Activated T-cell treated with anti-CD3 and anti-CD28 coated beads for 1 hour (primary cell): ENCODE results near the gene PLEKHA4.
"Not testable (repeated sequence)": the region's sequence is repeated elsewhere in the genome, so short reads cannot be mapped to it uniquely, and the experiment has no call there.

ENCODE experiments used
- DNase-seq: peaks from one replicate; pipeline ENCODE4 v3.0.0-alpha.2; 2020; ENCODE audit warnings: low read depth

PLEKHA4 gene

DNA sequence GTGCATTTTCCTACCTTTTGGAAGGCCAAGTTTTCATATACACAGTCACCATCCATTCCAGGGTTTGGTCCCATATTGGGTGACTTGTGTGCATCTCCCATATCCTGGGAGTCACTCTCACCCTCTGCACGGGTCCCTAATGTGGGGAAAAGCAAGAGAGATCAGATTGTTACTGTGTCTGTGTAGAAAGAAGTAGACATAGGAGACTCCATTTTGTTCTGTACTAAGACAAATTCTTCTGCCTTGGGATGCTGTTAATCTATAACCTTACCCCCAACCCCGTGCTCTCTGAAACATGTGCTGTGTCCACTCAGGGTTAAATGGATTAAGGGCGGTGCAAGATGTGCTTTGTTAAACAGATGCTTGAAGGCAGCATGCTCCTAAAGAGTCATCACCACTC is 21.1 kb upstream of the PLEKHA4 start:
- not testable (repeated sequence) for DNase-seq

DNA sequence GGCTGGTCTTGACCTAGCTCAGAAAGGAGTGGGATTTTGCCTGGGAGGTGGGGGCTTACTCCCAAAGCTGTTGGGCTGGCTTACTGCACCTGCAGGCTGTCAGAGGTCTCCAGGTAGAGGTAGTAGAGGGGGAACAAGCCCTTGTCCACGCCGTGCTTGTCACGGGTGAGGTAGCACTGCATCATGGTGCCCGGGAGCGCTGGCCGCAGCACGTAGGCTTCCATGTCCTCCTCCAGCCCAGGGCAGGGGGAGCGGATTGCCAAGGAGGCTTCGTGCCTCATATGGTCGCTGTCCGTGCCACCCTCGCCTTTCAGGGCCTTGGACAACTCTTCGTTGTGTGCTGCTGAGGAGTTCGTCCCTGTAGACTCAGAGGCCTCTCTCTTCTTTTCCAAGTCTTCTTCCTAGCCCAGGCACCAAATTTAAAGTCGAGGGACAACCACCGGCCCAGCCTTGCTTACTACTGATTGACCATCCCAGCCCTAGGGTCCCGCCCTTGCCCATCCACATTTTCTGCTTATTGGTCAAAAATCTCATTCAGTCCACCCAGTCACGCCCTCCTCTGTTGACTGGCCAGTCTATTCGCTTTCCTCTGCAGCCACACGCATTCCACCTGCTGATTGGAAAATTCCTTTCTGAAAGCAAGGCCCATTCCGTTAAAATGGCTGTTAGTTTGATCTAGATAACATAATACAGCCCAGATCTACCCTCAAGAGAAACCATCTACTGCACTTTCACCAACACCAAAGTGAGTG is 19.6 kb upstream of the PLEKHA4 start:
- no peak for DNase-seq

DNA sequence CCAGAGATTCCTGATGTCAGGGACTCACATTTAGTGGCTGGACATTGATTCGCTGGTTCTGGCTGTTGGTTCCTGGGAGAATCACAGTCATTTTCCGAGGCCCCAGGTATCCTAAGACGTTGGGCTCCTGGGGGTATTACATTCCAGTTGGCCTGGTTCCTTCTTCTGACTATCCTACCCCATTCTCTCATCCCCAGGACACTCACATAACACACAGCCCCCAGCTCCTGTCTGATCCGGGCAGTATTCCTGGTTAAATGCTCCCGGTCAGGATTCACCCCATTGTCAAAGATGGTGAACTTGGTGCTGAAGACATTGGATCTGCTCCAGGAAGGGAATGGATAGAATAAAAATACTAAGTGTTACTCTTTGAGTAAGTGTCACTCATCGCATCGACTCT is 15.3 kb upstream of the PLEKHA4 start:
- DNase-seq = no peak

DNA sequence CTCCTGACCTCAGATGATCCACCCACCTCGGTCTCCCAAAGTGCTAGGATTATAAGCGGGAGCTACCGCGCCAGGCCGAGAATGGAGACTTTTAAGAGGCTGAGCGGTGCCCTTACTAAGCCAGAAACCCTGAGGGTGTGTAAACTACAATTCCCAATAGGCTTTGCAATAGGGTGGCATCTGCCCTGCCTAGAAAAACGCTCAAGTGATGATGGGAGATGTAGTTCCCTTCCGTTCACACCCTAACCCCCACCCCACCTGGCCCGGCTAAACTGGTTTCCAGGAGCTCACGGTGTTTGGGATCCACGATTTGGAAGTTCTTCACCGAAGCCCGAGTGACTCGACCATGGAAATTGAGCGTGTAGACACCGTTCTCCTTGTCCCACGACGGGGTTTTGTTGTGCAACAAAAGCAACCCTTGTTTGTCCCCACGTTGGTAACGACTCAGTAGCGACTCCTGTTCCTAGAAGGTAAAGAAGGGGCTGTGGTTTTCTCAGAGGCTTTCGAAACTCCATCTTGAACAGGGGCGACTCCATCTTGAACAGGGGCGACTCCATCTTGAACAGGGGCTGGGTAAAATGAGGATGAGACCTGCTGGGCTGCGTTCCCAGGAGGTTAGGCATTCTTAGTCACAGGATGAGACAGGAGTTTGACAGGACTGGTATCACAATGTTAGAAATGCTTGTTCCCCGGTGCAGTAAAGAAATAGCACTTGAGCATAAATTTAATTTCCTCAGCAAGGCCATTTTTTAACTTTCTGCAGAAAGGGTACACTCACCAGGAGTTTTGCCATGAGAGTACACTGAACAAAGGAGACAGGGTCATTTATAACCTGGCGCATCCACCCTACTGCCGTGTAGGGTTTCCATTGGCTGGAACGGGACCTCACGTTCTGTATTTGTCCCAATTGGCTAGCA is 13.6 kb upstream of the PLEKHA4 start:
- no peak for DNase-seq

DNA sequence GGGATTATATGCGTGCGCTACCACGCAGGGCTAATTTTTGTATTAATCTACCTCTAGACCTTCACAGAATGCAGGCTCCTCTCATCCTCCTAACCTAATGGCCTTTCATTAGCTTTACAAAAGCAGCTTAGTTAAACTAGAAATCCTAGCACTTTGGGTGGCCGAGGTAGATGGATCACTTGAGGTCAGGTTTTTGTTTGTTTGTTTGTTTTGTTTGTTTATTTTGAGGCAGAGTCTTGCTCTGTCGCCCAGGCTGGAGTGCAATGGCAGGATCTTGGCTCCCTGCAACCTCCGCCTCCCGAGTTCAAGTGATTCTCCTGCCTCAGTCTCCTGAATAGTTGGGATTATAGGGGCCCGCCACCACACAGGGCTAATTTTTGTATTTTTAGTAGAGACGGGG is 11.3 kb upstream of the PLEKHA4 start:
- not testable (repeated sequence) for DNase-seq

DNA sequence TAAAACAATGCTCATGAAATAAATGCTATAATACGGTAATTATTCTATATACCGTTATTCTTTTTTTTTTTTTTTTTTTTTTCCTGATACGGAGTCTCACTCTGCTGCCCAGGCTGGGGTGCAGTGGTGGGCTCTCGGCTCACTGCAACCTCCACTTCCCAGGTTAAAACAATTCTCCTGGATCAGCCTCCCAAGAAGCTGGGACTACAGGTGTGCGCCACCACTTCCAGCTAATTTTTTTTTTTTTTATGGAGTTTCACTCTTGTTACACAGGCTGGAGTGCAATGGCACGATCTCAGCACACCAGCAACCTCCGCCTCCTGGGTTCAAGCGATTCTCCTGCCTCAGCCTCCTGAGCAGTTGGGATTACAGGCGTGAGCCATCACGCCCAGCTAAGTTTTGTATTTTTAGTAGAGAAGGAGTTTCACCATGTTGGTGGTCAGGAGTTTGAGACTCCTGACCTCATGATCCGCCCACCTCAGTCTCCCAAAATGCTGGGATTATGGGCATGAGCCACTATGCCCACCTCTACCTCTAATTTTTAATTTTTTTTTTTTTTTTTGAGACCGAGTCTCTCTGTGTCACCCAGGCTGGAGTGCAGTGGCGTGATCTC is 10.7 kb upstream of the PLEKHA4 start:
- DNase-seq = no peak

DNA sequence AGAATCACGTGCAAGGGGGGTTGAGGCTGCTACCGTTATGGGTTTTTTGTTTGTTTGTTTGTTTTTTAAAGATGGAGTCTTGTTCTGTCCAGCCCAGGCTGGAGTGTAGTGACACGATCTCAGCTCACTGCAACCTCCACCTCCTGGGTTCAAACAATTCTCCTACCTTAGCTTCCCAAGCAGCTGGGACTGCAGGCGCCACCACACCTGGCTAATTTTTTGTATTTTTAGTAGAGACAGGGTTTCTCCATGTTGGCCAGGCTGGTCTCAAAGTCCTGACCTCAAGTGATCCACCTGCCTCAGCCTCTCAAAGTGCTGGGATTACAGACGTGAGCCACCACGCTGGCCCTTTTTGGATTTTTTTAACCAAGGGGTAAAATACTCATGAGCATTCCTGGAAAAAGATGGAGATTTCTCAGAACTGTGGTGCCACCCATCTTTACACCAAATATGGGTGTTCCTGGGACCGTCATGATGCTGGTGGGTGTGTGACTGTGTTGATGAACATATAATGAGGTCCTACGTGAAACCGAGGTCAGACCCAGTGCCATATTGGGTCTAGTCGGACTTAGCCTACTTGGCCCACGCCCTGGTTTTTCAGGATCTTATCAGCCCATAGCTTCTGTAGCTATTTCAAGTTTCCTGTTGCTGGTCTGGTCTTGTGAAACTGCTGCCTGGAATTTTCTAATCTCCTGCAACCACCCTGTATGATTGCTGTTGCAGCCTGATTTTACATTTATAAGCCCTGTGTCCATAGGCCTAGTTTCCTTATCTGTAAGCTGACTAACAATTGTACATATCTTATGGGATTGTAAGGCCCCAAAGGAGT is 10.0 kb upstream of the PLEKHA4 start:
- DNase-seq = no peak

DNA sequence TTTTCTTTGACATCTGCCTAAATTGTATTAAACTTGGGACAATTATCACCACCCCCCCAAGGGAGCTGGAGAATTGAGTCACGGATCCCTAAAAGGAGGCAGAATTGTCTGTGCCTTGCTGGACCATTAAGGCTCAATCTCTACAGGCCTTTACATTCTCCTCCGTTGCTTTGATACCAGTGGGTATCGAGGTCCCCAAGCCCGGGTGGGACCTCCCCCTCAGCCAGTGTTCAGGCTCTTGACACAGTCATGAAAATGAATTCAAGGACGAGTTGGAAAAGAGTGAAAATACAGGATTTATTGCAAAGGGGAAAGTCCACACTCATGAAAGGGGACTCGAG is 9.4 kb upstream of the PLEKHA4 start:
- no peak for DNase-seq

DNA sequence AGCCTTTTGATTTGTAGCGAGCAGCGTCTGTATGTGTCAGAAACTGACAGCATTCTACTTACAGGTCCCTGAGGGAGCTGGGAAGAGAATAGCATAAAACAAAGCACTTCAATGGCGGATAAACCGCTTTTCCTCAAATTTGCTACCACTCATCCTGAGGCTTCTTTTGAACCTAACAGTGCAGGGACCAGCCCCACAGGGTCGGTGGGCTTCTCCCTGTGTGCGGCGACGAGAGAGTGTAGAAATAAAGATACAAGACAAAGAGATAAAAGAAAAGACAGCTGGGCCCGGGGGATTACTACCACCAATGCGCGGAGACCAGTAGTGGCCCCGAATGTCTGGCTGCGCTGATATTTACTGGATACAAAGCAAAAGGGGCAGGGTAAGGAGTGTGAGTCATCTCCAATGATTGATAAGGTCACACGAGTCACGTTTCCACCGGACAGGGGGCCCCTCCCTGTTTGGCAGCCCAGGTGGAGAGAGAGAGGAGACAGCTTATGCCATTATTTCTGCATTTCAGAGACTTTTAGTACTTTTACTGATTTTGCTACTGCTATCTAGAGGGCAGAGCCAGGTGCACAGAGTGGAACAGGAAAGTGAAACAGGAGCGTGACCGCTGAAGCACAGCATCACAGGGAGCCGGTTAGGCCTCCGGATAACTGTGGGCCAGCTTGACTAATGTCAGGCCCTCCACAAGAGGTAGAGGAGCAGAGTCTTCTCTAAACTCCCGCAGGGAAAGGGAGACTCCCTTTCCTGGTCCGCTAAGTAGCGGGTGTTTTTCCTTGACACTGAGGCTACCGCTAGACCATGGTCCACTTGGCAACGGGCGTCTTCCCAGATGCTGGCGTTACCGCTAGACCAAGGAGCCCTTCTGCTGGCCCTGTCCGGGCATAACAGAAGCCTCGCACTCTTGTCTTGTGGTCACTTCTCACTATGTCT is 7.9 kb upstream of the PLEKHA4 start:
- not testable (repeated sequence) for DNase-seq

DNA sequence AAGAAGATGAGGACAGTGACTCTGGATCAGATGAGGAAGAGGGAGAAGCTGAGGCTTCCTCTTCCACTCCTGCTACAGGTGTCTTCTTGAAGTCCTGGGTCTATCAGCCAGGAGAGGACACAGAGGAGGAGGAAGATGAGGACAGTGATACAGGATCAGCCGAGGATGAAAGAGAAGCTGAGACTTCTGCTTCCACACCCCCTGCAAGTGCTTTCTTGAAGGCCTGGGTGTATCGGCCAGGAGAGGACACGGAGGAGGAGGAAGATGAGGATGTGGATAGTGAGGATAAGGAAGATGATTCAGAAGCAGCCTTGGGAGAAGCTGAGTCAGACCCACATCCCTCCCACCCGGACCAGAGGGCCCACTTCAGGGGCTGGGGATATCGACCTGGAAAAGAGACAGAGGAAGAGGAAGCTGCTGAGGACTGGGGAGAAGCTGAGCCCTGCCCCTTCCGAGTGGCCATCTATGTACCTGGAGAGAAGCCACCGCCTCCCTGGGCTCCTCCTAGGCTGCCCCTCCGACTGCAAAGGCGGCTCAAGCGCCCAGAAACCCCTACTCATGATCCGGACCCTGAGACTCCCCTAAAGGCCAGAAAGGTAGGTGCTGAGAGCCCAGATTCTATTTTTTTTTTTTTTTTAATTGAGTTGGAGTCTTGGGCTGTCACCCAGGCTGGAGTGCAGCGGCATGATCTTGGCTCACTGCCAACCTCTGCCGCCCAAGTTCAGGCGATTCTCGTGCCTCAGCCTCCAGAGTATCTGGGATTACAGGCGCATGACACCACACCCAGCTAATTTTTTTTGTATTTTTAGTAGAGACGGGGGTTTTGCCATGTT is 6.1 kb upstream of the PLEKHA4 start:
- DNase-seq = no peak

DNA sequence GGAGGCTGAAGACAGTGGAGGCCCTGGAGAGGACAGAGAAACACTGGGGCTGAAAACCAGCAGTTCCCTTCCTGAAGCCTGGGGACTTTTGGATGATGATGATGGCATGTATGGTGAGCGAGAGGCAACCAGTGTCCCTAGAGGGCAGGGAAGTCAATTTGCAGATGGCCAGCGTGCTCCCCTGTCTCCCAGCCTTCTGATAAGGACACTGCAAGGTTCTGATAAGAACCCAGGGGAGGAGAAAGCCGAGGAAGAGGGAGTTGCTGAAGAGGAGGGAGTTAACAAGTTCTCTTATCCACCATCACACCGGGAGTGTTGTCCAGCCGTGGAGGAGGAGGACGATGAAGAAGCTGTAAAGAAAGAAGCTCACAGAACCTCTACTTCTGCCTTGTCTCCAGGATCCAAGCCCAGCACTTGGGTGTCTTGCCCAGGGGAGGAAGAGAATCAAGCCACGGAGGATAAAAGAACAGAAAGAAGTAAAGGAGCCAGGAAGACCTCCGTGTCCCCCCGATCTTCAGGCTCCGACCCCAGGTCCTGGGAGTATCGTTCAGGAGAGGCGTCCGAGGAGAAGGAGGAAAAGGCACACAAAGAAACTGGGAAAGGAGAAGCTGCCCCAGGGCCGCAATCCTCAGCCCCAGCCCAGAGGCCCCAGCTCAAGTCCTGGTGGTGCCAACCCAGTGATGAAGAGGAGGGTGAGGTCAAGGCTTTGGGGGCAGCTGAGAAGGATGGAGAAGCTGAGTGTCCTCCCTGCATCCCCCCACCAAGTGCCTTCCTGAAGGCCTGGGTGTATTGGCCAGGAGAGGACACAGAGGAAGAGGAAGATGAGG is 5.3 kb upstream of the PLEKHA4 start:
- DNase-seq = no peak

DNA sequence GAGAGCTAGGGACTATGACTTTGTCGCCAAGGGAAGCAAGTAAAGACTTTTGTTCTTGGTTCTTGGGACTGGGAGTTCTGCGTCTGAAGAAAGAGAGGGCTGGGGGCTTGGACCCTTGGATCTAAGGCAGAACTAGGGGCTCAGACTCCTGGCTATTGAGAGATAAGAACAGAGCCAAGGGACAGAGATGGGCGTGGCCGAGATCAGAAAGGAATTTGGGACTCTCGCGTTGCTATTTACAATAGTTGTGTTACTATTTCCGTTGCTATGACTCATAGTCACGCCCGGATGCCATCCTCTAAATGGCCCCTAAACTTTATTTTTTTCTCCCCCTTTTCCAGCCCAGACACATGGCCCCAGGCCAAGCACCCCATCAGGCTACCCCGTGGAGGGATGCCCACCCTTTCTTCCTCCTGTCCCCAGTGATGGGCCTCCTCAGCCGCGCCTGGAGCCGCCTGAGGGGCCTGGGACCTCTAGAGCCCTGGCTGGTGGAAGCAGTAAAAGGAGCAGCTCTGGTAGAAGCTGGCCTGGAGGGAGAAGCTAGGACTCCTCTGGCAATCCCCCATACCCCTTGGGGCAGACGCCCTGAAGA is 4.6 kb upstream of the PLEKHA4 start:
- peak; percentile 61 for DNase-seq

DNA sequence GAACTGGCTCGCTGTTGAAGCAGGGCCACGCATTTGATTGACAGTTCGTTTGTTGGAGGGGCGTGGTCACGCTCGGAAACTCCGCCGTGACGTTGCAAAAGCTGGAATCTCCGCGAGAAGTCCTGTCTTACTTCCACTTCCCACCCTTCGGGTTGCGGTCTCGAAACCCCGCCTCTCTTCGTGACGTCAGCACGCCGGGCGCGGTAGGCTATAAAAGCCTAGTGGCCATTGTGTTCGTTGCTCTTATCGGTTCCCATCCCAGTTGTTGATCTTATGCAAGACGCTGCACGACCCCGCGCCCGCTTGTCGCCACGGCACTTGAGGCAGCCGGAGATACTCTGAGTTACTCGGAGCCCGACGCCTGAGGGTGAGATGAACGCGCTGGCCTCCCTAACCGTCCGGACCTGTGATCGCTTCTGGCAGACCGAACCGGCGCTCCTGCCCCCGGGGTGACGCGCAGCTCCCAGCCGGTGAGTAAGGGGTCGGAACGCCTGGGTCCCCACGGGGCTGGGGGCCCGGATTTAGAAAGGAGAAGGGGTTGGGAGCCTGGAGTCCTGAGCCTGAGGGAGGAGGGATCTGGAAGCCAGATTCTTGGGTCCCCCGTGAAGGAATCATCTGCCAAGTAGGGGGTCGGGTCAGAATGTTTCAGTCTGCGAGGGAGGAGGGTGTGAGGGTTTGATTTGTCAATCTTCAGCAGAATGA is 3.9 kb upstream of the PLEKHA4 start, which contains the start of gene PPP1R15A:
TSS of gene PPP1R15A (plus strand) at position 240 of the 702 bp plus-strand sequence. CDS start 813 bp downstream, outside the sequence.
- DNase-seq = peak; percentile 98

DNA sequence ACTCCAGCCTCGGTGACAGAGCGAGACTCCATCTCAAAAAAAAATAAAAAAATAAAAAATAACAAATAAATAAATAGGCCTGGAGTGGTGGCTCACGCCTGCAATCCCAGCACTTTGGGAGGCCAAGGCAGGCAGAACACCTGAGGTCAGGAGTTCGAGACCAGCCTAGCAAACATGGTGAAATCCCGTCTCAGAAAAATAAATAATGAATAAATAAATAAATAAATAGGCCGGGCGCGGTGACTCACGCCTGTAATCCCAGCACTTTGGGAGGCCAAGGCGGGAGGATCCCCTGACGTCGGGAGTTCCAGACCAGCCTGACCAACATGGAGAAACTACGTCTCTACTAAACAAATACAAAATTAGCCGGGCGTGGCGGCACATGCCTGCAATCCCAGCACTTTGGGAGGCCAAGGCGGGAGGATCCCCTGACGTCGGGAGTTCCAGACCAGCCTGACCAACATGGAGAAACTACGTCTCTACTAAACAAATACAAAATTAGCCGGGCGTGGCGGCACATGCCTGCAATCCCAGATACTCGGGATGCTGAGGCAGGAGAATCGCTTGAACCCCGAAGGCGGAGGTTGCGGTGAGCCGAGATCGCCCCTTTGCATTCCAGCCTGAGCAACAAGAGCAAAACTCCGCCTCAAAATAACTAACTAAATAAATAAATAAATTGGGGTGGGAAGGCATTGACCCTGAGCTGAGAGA is 3.2 kb upstream of the PLEKHA4 start:
- not testable (repeated sequence) for DNase-seq

DNA sequence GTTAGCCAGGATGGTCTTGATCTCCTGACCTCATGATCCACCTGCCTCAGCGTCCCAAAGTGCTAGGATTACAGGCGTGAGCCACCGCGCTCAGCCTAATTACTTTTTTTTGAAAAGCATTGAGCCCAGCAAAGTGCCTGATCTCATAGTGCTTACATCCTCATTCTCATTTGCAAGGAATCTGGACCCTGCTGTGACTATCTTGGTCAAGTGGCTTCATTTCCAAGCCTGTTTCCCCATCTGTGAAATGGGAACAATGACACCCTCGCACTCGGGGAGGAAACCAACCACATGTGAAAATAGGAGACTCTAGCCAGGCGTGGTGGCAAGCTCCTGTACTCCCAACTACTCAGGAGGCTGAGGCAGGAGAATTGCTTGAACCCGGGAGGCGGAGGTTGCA is 1.6 kb upstream of the PLEKHA4 start:
- no peak for DNase-seq

DNA sequence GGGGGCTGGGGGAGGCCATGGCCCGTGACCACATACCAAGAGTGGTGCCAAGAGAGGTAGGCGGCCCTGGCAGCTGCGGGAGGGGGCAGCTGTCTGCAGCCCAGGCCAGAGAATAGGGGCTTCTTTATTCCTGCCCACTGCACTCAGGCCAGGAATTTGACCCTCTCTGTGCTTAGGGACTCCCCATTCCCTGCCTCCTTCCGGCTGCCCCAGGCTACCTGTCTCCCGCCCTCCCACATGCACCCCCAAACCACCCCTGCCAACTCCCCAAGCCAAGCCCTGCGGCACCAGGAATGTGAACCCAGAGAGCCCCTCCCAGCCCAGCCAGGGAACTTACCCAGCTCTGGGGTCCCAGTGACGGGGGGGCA is 687 bp downstream of the PLEKHA4 start:
- no peak for DNase-seq

DNA sequence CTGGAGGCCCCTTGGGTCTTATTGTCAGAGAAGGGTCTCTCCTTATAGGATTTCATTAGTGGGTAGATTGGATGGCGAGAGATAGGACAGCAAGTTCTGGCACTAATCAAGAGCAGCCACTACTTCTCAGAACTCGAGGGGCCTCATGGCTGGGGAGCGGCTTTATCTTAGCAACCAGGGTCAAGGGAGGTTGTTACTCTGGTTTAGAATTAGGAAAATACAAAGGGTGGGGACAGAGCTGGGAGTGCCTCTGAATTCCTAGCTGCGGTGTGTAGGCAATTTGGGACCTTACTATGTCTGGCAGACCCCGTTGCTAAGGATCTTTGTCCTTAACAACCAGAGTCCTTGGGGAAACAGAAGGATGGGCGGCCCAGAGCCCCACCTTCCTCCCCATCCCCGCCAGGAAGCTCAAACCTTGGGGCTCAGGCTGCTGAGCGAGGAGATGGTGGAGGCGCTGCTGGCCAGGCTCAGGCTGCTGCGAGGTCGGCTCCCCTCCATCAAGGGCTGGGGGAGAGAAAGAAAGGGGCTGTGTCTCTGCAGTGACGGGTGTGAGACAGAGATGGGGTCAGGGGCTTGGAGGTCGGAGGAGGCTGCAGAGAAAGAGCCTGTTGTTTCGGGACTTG is 1.2 kb downstream of the PLEKHA4 start:
- DNase-seq = no peak
